ENCODE results near the gene RTN4IP1. TPM values are rescaled to one million over a fixed set of nuclear protein-coding genes. Genes with fewer than 3 reads are reported as not detected.

RTN4IP1 gene
- polyA plus RNA-seq, 1 of the 3 experiments (the other 2 are of a cell fraction) = 4.3 TPM

- 88% methylated on average over 7 of the region's 7 CpGs for WGBS (ENCODE audit: low lambda C conversion rate)
- Histone ChIP-seq H3K4me2 (no peak overlapping the region), H4K20me1 (ENCODE audit: insufficient read depth) (no peaks in the 10 kb centered on the region), H3K9me2 (no peaks in the 10 kb centered on the region), H3K9ac (no peak overlapping the region), H3K36me3 (replicated peaks in 1 of 2; ENCODE audit: control insufficient read depth in 1 of 2, insufficient read depth in 2 of 2, low read length in 1 of 2) (peaks cover 3 to 16% of the 10 kb centered on the region in 2 experiments), H3K79me2 (ENCODE audit: insufficient read depth) (peaks cover 72% of the 10 kb centered on the region), H3K9me3 (no peaks in the 10 kb centered on the region), H2AFZ (ENCODE audit: low read depth) (no peak overlapping the region), H3K27ac (ENCODE audit: low read depth in 2 of 2, low read length in 1 of 2) (no peak overlapping the region), H3F3A (replicated peaks; ENCODE audit: insufficient read depth) (no peaks in the 10 kb centered on the region), H3K27me3 (ENCODE audit: insufficient read depth) (no peaks in the 10 kb centered on the region), H3K4me1 (ENCODE audit: control insufficient read depth in 1 of 2, insufficient read depth in 2 of 2, low read depth in 1 of 2, low read length in 1 of 2) (peaks cover 0 to 2% of the 10 kb centered on the region in 2 experiments; a peak in 1 of 4 replicates), H3K4me3 (ENCODE audit: low read depth in 2 of 2, low read length in 1 of 2) (no peak overlapping the region)
- CTCF ChIA-PET = interaction anchor here (1.2 to 1.8 kb wide), 2 partner anchors 9 to 342 kb away, joined by 3 to 4 read pairs; no protein-coding TSS in a partner anchor
- POLR2A ChIA-PET = no interaction called here
- DNase-seq = no peak
- TF ChIP-seq TCF12 (IDR thresholded peaks at IDR 0.05) (no peak), RCOR1 (IDR thresholded peaks at IDR 0.05; ENCODE audit: low read length) (no peak), MAX (IDR thresholded peaks at IDR 0.05; ENCODE audit: low read depth) (no peak), POLR2AphosphoS5 (IDR thresholded peaks at IDR 0.05; ENCODE audit: low read depth, low read length) (no peak), TEAD4 (IDR thresholded peaks at IDR 0.05; ENCODE audit: borderline replicate concordance, insufficient read depth) (no peak), GATA2 (CRISPR knock-in tag; IDR thresholded peaks at IDR 0.05) (no peak), FOSL2 (IDR thresholded peaks at IDR 0.05; ENCODE audit: borderline replicate concordance, low read depth) (no peak), GABPA (IDR thresholded peaks at IDR 0.05; ENCODE audit: low read depth) (no peak), MEF2A (IDR thresholded peaks at IDR 0.05; ENCODE audit: borderline replicate concordance, low read depth) (no peak), TAF1 (IDR thresholded peaks at IDR 0.05; ENCODE audit: borderline replicate concordance, low read depth, low read length) (no peak), IRF3 (IDR thresholded peaks at IDR 0.05; ENCODE audit: low read depth, low read length) (no peak), SIN3A (IDR thresholded peaks at IDR 0.05; ENCODE audit: borderline replicate concordance, low read depth, low read length) (no peak), RFX5 (IDR thresholded peaks at IDR 0.05; ENCODE audit: low read length) (no peak), PBX3 (IDR thresholded peaks at IDR 0.05) (no peak), EZH2phosphoT487 (IDR thresholded peaks at IDR 0.05; ENCODE audit: borderline replicate concordance, low read depth) (no peak), NRF1 (IDR thresholded peaks at IDR 0.05; ENCODE audit: low read depth, low read length) (no peak), JUND (IDR thresholded peaks at IDR 0.05) (no peak), CHD2 (IDR thresholded peaks at IDR 0.05; ENCODE audit: low read length, partially characterized antibody) (no peak)
Observed at GRCh38 chr6:106637051-106637716, 7.9 kb upstream of the RTN4IP1 start.

Data from SK-N-SH (cell line).